ENCODE results near the gene KRT73.

KRT73 gene

GRCh38 chr12:52615208-52615868 lies 3.0 kb downstream of the KRT73 start:
- peaks cover 23% of the 10 kb centered on the region for H3K27me3 ChIP-seq (ENCODE audit: control insufficient read depth, insufficient read depth, low read length)
- no peaks in the 10 kb centered on the region for H3K9me3 ChIP-seq (ENCODE audit: control insufficient read depth, low read length)
- H3K9ac ChIP-seq (ENCODE audit: low read length) = no peak overlapping the region
- no peak overlapping the region for H3K4me3 ChIP-seq (ENCODE audit: low read length)
- no peaks in the 10 kb centered on the region for H3K4me1 ChIP-seq (ENCODE audit: control insufficient read depth, insufficient read depth, low read length)
- H3K36me3 ChIP-seq (ENCODE audit: control insufficient read depth, insufficient read depth, low read length) = no peaks in the 10 kb centered on the region

- no peak overlapping the region for H3K4me3 ChIP-seq (ENCODE audit: low read length)
- H3K9ac ChIP-seq (ENCODE audit: low read length) = no peak overlapping the region
- no peaks in the 10 kb centered on the region for H3K36me3 ChIP-seq (ENCODE audit: control insufficient read depth, insufficient read depth, low read length)
- peaks cover 23% of the 10 kb centered on the region for H3K27me3 ChIP-seq (ENCODE audit: control insufficient read depth, insufficient read depth, low read length)
- no peaks in the 10 kb centered on the region for H3K9me3 ChIP-seq (ENCODE audit: control insufficient read depth, low read length)
- no peaks in the 10 kb centered on the region for H3K4me1 ChIP-seq (ENCODE audit: control insufficient read depth, insufficient read depth, low read length)
Measured at GRCh38 chr12:52614381-52615207, 3.8 kb downstream of the KRT73 start.

GRCh38 chr12:52613384-52614030 lies 4.9 kb downstream of the KRT73 start:
- H3K9me3 ChIP-seq (ENCODE audit: control insufficient read depth, low read length) = no peaks in the 10 kb centered on the region
- no peaks in the 10 kb centered on the region for H3K36me3 ChIP-seq (ENCODE audit: control insufficient read depth, insufficient read depth, low read length)
- H3K9ac ChIP-seq (ENCODE audit: low read length) = no peak overlapping the region
- peaks cover 23% of the 10 kb centered on the region for H3K27me3 ChIP-seq (ENCODE audit: control insufficient read depth, insufficient read depth, low read length)
- no peaks in the 10 kb centered on the region for H3K4me1 ChIP-seq (ENCODE audit: control insufficient read depth, insufficient read depth, low read length)
- H3K4me3 ChIP-seq (ENCODE audit: low read length) = no peak overlapping the region

GRCh38 chr12:52612431-52613383 lies 5.7 kb downstream of the KRT73 start:
- Histone ChIP-seq H3K9ac (ENCODE audit: low read length) (no peak overlapping the region), H3K4me1 (ENCODE audit: control insufficient read depth, insufficient read depth, low read length) (no peaks in the 10 kb centered on the region), H3K36me3 (ENCODE audit: control insufficient read depth, insufficient read depth, low read length) (no peaks in the 10 kb centered on the region), H3K9me3 (ENCODE audit: control insufficient read depth, low read length) (no peaks in the 10 kb centered on the region), H3K4me3 (ENCODE audit: low read length) (no peak overlapping the region), H3K27me3 (ENCODE audit: control insufficient read depth, insufficient read depth, low read length) (peaks cover 23% of the 10 kb centered on the region)

GRCh38 chr12:52611080-52611468 lies 7.3 kb downstream of the KRT73 start:
- Histone ChIP-seq H3K9ac (ENCODE audit: low read length) (no peak overlapping the region), H3K4me1 (ENCODE audit: control insufficient read depth, insufficient read depth, low read length) (no peaks in the 10 kb centered on the region), H3K9me3 (ENCODE audit: control insufficient read depth, low read length) (no peaks in the 10 kb centered on the region), H3K4me3 (ENCODE audit: low read length) (no peak overlapping the region), H3K27me3 (ENCODE audit: control insufficient read depth, insufficient read depth, low read length) (peaks cover 23% of the 10 kb centered on the region), H3K36me3 (ENCODE audit: control insufficient read depth, insufficient read depth, low read length) (no peaks in the 10 kb centered on the region)

GRCh38 chr12:52608826-52609630 lies 9.3 kb downstream of the KRT73 start:
- no peaks in the 10 kb centered on the region for H3K4me1 ChIP-seq (ENCODE audit: control insufficient read depth, insufficient read depth, low read length)
- H3K9me3 ChIP-seq (ENCODE audit: control insufficient read depth, low read length) = no peaks in the 10 kb centered on the region
- no peaks in the 10 kb centered on the region for H3K36me3 ChIP-seq (ENCODE audit: control insufficient read depth, insufficient read depth, low read length)
- H3K27me3 ChIP-seq (ENCODE audit: control insufficient read depth, insufficient read depth, low read length) = peaks cover 19% of the 10 kb centered on the region
- H3K4me3 ChIP-seq (ENCODE audit: low read length) = no peak overlapping the region
- no peak overlapping the region for H3K9ac ChIP-seq (ENCODE audit: low read length)

GRCh38 chr12:52608161-52608560 lies 10.2 kb downstream of the KRT73 start:
- no peak overlapping the region for H3K9ac ChIP-seq (ENCODE audit: low read length)
- H3K4me1 ChIP-seq (ENCODE audit: control insufficient read depth, insufficient read depth, low read length) = no peaks in the 10 kb centered on the region
- no peaks in the 10 kb centered on the region for H3K36me3 ChIP-seq (ENCODE audit: control insufficient read depth, insufficient read depth, low read length)
- no peak overlapping the region for H3K4me3 ChIP-seq (ENCODE audit: low read length)
- peaks cover 15% of the 10 kb centered on the region for H3K27me3 ChIP-seq (ENCODE audit: control insufficient read depth, insufficient read depth, low read length)
- no peaks in the 10 kb centered on the region for H3K9me3 ChIP-seq (ENCODE audit: control insufficient read depth, low read length)

- H3K9ac ChIP-seq (ENCODE audit: low read length) = no peak overlapping the region
- H3K4me3 ChIP-seq (ENCODE audit: low read length) = no peak overlapping the region
- H3K27me3 ChIP-seq (ENCODE audit: control insufficient read depth, insufficient read depth, low read length) = peaks cover 18% of the 10 kb centered on the region
- no peaks in the 10 kb centered on the region for H3K9me3 ChIP-seq (ENCODE audit: control insufficient read depth, low read length)
- no peaks in the 10 kb centered on the region for H3K36me3 ChIP-seq (ENCODE audit: control insufficient read depth, insufficient read depth, low read length)
- H3K4me1 ChIP-seq (ENCODE audit: control insufficient read depth, insufficient read depth, low read length) = no peaks in the 10 kb centered on the region
Measured at GRCh38 chr12:52607314-52607713, 11.0 kb downstream of the KRT73 start.

GRCh38 chr12:52606581-52607218 lies 11.7 kb downstream of the KRT73 start:
- Histone ChIP-seq H3K9ac (ENCODE audit: low read length) (no peak overlapping the region), H3K4me1 (ENCODE audit: control insufficient read depth, insufficient read depth, low read length) (no peaks in the 10 kb centered on the region), H3K4me3 (ENCODE audit: low read length) (no peak overlapping the region), H3K27me3 (ENCODE audit: control insufficient read depth, insufficient read depth, low read length) (peaks cover 22% of the 10 kb centered on the region), H3K9me3 (ENCODE audit: control insufficient read depth, low read length) (no peaks in the 10 kb centered on the region), H3K36me3 (ENCODE audit: control insufficient read depth, insufficient read depth, low read length) (no peaks in the 10 kb centered on the region)

- Histone ChIP-seq H3K9ac (ENCODE audit: low read length) (no peak overlapping the region), H3K27me3 (ENCODE audit: control insufficient read depth, insufficient read depth, low read length) (peaks cover 22% of the 10 kb centered on the region), H3K9me3 (ENCODE audit: control insufficient read depth, low read length) (no peaks in the 10 kb centered on the region), H3K4me1 (ENCODE audit: control insufficient read depth, insufficient read depth, low read length) (no peaks in the 10 kb centered on the region), H3K4me3 (ENCODE audit: low read length) (no peak overlapping the region), H3K36me3 (ENCODE audit: control insufficient read depth, insufficient read depth, low read length) (no peaks in the 10 kb centered on the region)
Measured at GRCh38 chr12:52606096-52606495, 12.3 kb downstream of the KRT73 start.
